Astrocyte (in vitro differentiated cells and primary cell): ENCODE measurements around the gene CSK. TPM values are rescaled to one million over a fixed set of nuclear protein-coding genes. Genes with fewer than 3 reads are reported as not detected.

Experiments
- DNase-seq: peaks from one replicate; pipeline ENCODE4 v3.0.0-alpha.2; 2010; ENCODE audit warnings: low read depth
- FAIRE-seq: peaks from 2 replicates; lab custom pipeline; 2011; peaks lifted over from hg19 to GRCh38; lab: Jason Lieb, UNC
- H2AFZ ChIP-seq: 2 replicates; pipeline ENCODE4 v1.6.0; 2012; ENCODE audit warnings: low read depth, low read length, inconsistent platforms
- H3K27ac ChIP-seq: 2 replicates; pipeline ENCODE4 v1.5.1; 2011; ENCODE audit warnings: low read depth, low read length, inconsistent platforms
- H3K27me3 ChIP-seq: 2 replicates; pipeline ENCODE4 v1.6.0; 2011; ENCODE audit warnings: low read length, inconsistent platforms; ENCODE audit not compliant: insufficient read depth
- H3K36me3 ChIP-seq: 2 replicates; pipeline ENCODE4 v1.5.1; 2011; ENCODE audit warnings: low read length, inconsistent platforms; ENCODE audit not compliant: insufficient read depth
- H3K4me1 ChIP-seq: 2 replicates; pipeline ENCODE4 v1.5.1; 2011; ENCODE audit warnings: low read length, inconsistent platforms; ENCODE audit not compliant: insufficient read depth
- H3K4me2 ChIP-seq: 2 replicates; pipeline ENCODE4 v1.6.0; 2012; ENCODE audit warnings: low read length, inconsistent platforms
- H3K4me3 ChIP-seq: 2 replicates; pipeline ENCODE4 v1.5.1; 2011; ENCODE audit warnings: low read depth, mild to moderate bottlenecking, low read length, inconsistent platforms; ENCODE audit not compliant: insufficient read depth
- H3K79me2 ChIP-seq: 2 replicates; pipeline ENCODE4 v1.6.0; 2012; ENCODE audit warnings: mild to moderate bottlenecking, low read length, inconsistent platforms; ENCODE audit not compliant: insufficient read depth
- H3K9ac ChIP-seq: 2 replicates; pipeline ENCODE4 v1.6.0; 2012; ENCODE audit warnings: mild to moderate bottlenecking, low read length, inconsistent platforms
- H3K9me3 ChIP-seq: 2 replicates; pipeline ENCODE4 v1.5.1; 2012; ENCODE audit warnings: low read depth, mild to moderate bottlenecking, low read length, inconsistent platforms; ENCODE audit not compliant: insufficient read depth
- H4K20me1 ChIP-seq: 2 replicates; pipeline ENCODE4 v1.6.0; 2012; ENCODE audit warnings: low read length, inconsistent platforms; ENCODE audit not compliant: insufficient read depth
- H3K27ac Mint-ChIP-seq: one replicate; pipeline ENCODE4 v1.8.0; 2021; ENCODE audit warnings: mild to moderate bottlenecking, mixed read lengths; ENCODE audit not compliant: unreplicated experiment
- H3K27me3 Mint-ChIP-seq: one replicate; pipeline ENCODE4 v1.8.0; 2021; ENCODE audit warnings: low read depth, mixed read lengths; ENCODE audit not compliant: unreplicated experiment
- H3K36me3 Mint-ChIP-seq: one replicate; pipeline ENCODE4 v1.8.0; 2021; ENCODE audit warnings: low read depth, mixed read lengths; ENCODE audit not compliant: unreplicated experiment
- H3K4me1 Mint-ChIP-seq: one replicate; pipeline ENCODE4 v1.8.0; 2021; ENCODE audit warnings: low read depth, mixed read lengths; ENCODE audit not compliant: unreplicated experiment
- H3K4me3 Mint-ChIP-seq: one replicate; pipeline ENCODE4 v1.8.0; 2021; ENCODE audit warnings: mild to moderate bottlenecking, moderate library complexity, mixed read lengths; ENCODE audit not compliant: unreplicated experiment
- H3K9me3 Mint-ChIP-seq: one replicate; pipeline ENCODE4 v1.8.0; 2021; ENCODE audit warnings: mild to moderate bottlenecking, mixed read lengths; ENCODE audit not compliant: unreplicated experiment
- CTCF ChIP-seq: IDR thresholded peaks from 2 replicates; pipeline ENCODE4 v1.5.1; 2011; ENCODE audit warnings: low read depth, mild to moderate bottlenecking, inconsistent platforms, low read length, moderate library complexity; ENCODE audit not compliant: insufficient read depth
- EZH2 ChIP-seq: IDR thresholded peaks from 2 replicates; pipeline ENCODE4 v1.6.1; 2012; ENCODE audit warnings: mild to moderate bottlenecking, low read length, inconsistent platforms; ENCODE audit not compliant: insufficient read depth
- total RNA-seq: library from RNA; stranded (reverse); gene quantifications from 2 replicates; pipeline ENCODE4 v1.2.1, GENCODE V29; 2021

CSK gene
- total RNA-seq, 1 donor from 2014 or later = 49.8 TPM

- Histone ChIP-seq H3K9ac (no peak overlapping the region), H3K79me2 (no peaks in the 10 kb centered on the region), H3K36me3 (no peaks in the 10 kb centered on the region), H3K4me1 (peaks cover 12% of the 10 kb centered on the region), H3K4me2 (no peak overlapping the region), H3K27me3 (no peaks in the 10 kb centered on the region), H2AFZ (no peak overlapping the region), H4K20me1 (peaks cover 19% of the 10 kb centered on the region), H3K4me3 (no peak overlapping the region), H3K27ac (no peak overlapping the region), H3K9me3 (no peaks in the 10 kb centered on the region)
- DNase-seq (no peak), FAIRE-seq (no peak)
- H3K9me3 Mint-ChIP-seq = peaks cover 2% of the 10 kb centered on the region
- TF ChIP-seq CTCF (no peak), EZH2 (no peak)
- H3K4me1 Mint-ChIP-seq = no peaks in the 10 kb centered on the region
- peak overlapping the region; percentile 58 for H3K27ac Mint-ChIP-seq
- H3K4me3 Mint-ChIP-seq = no peak overlapping the region
- no peaks in the 10 kb centered on the region for H3K27me3 Mint-ChIP-seq
- H3K36me3 Mint-ChIP-seq = peaks cover 13% of the 10 kb centered on the region
These were observed 57.9 kb downstream of the CSK start for GRCh38 chr15:74839526-74840395.

- Histone ChIP-seq H4K20me1 (peaks cover 12% of the 10 kb centered on the region), H3K9me3 (no peaks in the 10 kb centered on the region), H3K36me3 (no peaks in the 10 kb centered on the region), H3K4me2 (peak overlapping the region; percentile 96), H3K4me3 (no peak overlapping the region), H3K79me2 (no peaks in the 10 kb centered on the region), H3K9ac (no peak overlapping the region), H2AFZ (no peak overlapping the region), H3K4me1 (peaks cover 12% of the 10 kb centered on the region), H3K27ac (no peak overlapping the region), H3K27me3 (no peaks in the 10 kb centered on the region)
- H3K27me3 Mint-ChIP-seq = no peaks in the 10 kb centered on the region
- FAIRE-seq (no peak), DNase-seq (no peak)
- TF ChIP-seq EZH2 (no peak), CTCF (no peak)
- H3K36me3 Mint-ChIP-seq = peaks cover 10% of the 10 kb centered on the region
- no peaks in the 10 kb centered on the region for H3K4me1 Mint-ChIP-seq
- peak overlapping the region; percentile 23 for H3K27ac Mint-ChIP-seq
- peaks cover 2% of the 10 kb centered on the region for H3K9me3 Mint-ChIP-seq
- H3K4me3 Mint-ChIP-seq = peak overlapping the region; percentile 60
These were observed 59.2 kb downstream of the CSK start for GRCh38 chr15:74840851-74841775.
